ENCODE data around the gene CDKN1A. TPM values are rescaled to one million over a fixed set of nuclear protein-coding genes. Genes with fewer than 3 reads are reported as not detected.
A peak's percentile ranks its signal among the peaks of the same experiment; 100 is the strongest.

The CDKN1A gene
- total and polyA plus RNA-seq, 11 donors: 27.5 to 658 (median 99.8) TPM

- peak overlapping the region in 1 of 12 donors; percentile 6 for H3K4me3 ChIP-seq
- no peak for ATAC-seq
- H3K27me3 ChIP-seq: no peaks in the 10 kb centered on the region
- TF ChIP-seq, protein P1, sequence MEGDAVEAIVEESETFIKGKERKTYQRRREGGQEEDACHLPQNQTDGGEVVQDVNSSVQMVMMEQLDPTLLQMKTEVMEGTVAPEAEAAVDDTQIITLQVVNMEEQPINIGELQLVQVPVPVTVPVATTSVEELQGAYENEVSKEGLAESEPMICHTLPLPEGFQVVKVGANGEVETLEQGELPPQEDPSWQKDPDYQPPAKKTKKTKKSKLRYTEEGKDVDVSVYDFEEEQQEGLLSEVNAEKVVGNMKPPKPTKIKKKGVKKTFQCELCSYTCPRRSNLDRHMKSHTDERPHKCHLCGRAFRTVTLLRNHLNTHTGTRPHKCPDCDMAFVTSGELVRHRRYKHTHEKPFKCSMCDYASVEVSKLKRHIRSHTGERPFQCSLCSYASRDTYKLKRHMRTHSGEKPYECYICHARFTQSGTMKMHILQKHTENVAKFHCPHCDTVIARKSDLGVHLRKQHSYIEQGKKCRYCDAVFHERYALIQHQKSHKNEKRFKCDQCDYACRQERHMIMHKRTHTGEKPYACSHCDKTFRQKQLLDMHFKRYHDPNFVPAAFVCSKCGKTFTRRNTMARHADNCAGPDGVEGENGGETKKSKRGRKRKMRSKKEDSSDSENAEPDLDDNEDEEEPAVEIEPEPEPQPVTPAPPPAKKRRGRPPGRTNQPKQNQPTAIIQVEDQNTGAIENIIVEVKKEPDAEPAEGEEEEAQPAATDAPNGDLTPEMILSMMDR (IDR thresholded peaks at IDR 0.05): no peak
- no peak for TF ChIP-seq POLR2A (IDR thresholded peaks at IDR 0.05)
- DNase-seq: no peak
- WGBS, 4 donors: 91 to 95% (median 92%) methylated on average over 5 to 6 of the region's 6 CpGs
- no peak overlapping the region for H3K27ac ChIP-seq
- peaks cover 0 to 22% (median 3%) of the 10 kb centered on the region in 12 donors for H3K4me1 ChIP-seq
- intact Hi-C loops (cut with DNase I): loop anchor here in 1 of 10 donors (10.0 kb wide), 1 partner anchor 283 kb away; no protein-coding TSS in a partner anchor
- no peaks in the 10 kb centered on the region for H3K36me3 ChIP-seq
- no peaks in the 10 kb centered on the region for H3K9me3 ChIP-seq
Observed at GRCh38 chr6:36698196-36698595, 19.7 kb downstream of the CDKN1A start.

DNA sequence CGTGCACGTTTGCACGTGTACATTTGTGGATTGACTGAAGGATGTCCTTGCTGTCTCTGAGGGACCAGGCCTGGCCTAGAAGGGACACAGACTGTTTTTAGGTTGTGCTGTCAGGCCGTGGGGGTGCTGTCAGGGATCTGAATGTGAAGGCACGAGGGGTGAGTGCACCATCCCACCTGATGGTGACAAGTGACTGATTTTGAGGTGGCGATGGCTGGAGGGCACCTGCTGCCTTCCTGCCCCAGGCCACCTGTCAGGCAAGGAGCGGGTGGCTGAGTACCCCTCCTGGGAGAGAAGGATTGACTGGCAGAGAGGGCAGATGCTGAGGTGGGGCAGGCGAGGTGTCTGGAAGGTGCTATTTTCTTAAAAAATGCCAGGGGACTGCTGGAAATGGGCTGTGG lies 20.4 kb downstream of the CDKN1A start:
- WGBS, 4 donors: 84 to 90% (median 88%) methylated on average over 8 of the region's 8 CpGs
- H3K36me3 ChIP-seq: no peaks in the 10 kb centered on the region
- intact Hi-C loops (cut with DNase I): loop anchor here in 1 of 10 donors (10.0 kb wide), 1 partner anchor 284 kb away; no protein-coding TSS in a partner anchor
- no peak overlapping the region for H3K27ac ChIP-seq
- TF ChIP-seq, protein P1 (IDR thresholded peaks at IDR 0.05): no peak
- TF ChIP-seq POLR2A (IDR thresholded peaks at IDR 0.05): no peak
- H3K4me3 ChIP-seq: peak overlapping the region in 1 of 12 donors; percentile 6
- no peaks in the 10 kb centered on the region for H3K27me3 ChIP-seq
- ATAC-seq (no peak), DNase-seq (no peak)
- H3K4me1 ChIP-seq: peaks cover 0 to 22% (median 0%) of the 10 kb centered on the region in 12 donors
- no peaks in the 10 kb centered on the region for H3K9me3 ChIP-seq

GRCh38 chr6:36699348-36699747 lies 20.8 kb downstream of the CDKN1A start:
- no peak for DNase-seq
- H3K4me3 ChIP-seq: no peak overlapping the region
- no peak overlapping the region for H3K27ac ChIP-seq
- intact Hi-C loops (cut with DNase I): loop anchor here in 1 of 10 donors (10.0 kb wide), 1 partner anchor 285 kb away; no protein-coding TSS in a partner anchor
- TF ChIP-seq, protein P1 (IDR thresholded peaks at IDR 0.05): no peak
- no peak for TF ChIP-seq POLR2A (IDR thresholded peaks at IDR 0.05)
- no peaks in the 10 kb centered on the region for H3K36me3 ChIP-seq
- no peak for ATAC-seq
- no peaks in the 10 kb centered on the region for H3K9me3 ChIP-seq
- no peaks in the 10 kb centered on the region for H3K27me3 ChIP-seq
- 31 to 64% (median 50%) methylated on average over 7 of the region's 7 CpGs for WGBS, 4 donors
- H3K4me1 ChIP-seq: peaks cover 0 to 22% (median 0%) of the 10 kb centered on the region in 12 donors

DNA sequence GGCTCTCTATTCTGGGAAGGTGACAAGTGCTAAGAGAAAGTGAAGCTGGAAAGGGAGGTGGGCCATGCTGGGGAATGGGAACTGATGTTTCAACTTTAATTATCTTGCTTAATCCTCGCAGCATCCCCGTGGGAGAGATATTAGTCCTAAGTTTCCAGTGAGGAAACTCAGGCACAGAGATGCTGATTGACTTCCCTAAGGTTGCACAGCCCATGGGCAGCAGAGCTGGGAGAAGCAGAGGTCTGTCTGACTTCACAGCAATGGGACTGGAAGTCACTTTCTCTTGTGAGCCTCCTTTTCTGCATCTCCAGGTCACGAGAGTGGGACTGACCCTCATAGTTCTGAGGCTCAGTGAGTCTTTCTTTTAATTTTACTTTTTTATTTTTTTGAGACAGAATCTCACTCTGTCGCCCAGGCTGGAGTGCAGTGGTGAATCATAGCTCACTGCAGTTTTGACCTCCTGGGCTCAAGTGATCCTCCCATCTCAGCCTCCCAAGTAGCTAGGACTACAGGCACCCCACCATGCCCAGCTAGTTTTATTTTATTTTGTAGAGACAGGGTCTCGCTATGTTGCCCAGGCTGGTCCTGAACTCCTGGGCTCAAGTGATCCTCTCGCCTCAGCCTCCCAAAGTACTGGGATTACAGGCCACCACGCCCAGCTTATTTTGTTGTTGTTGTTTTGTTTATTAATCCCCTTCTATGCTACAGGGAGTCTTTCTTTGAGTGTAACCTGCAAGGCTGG lies 21.7 kb downstream of the CDKN1A start:
- H3K36me3 ChIP-seq: no peaks in the 10 kb centered on the region
- intact Hi-C loops (cut with DNase I): no loop called here
- no peak overlapping the region for H3K27ac ChIP-seq
- peaks cover 0 to 22% (median 0%) of the 10 kb centered on the region in 12 donors for H3K4me1 ChIP-seq
- no peak for TF ChIP-seq POLR2A (IDR thresholded peaks at IDR 0.05)
- TF ChIP-seq, protein P1 (IDR thresholded peaks at IDR 0.05): no peak
- no peak for DNase-seq
- H3K9me3 ChIP-seq: no peaks in the 10 kb centered on the region
- no peak overlapping the region for H3K4me3 ChIP-seq
- WGBS, 4 donors: 78 to 92% (median 89%) methylated on average over 7 of the region's 7 CpGs
- ATAC-seq: no peak
- no peaks in the 10 kb centered on the region for H3K27me3 ChIP-seq

All from heart left ventricle (tissue), 16 donors.